HG03139 (cell line): Measurements from ENCODE around the gene SPEG.

Experiments used
- ATAC-seq: cut with Tn5 transposase; IDR thresholded peaks from one replicate; pipeline ENCODE4 v1.9.1; 2021; ENCODE audit not compliant: unreplicated experiment

SPEG gene

GRCh38 chr2:219492575-219492974 lies 57.9 kb downstream of the SPEG start:
- ATAC-seq, result no peak

- ATAC-seq, result no peak
These were observed 58.4 kb downstream of the SPEG start for GRCh38 chr2:219493086-219493485.

GRCh38 chr2:219494952-219495530 lies 60.4 kb downstream of the SPEG start:
- no peak for ATAC-seq

GRCh38 chr2:219495531-219496122 lies 61.0 kb downstream of the SPEG start:
- no peak for ATAC-seq

- no peak for ATAC-seq
These were observed 61.7 kb downstream of the SPEG start for GRCh38 chr2:219496247-219496824.

- ATAC-seq, result no peak
These were observed 62.3 kb downstream of the SPEG start for GRCh38 chr2:219496825-219497494.

- ATAC-seq, result no peak
These were observed 63.0 kb downstream of the SPEG start for GRCh38 chr2:219497495-219498279.

- peak; percentile 93 for ATAC-seq
These were observed 63.8 kb downstream of the SPEG start, which contains the start of gene GMPPA for GRCh38 chr2:219498280-219499057. Gene GMPPA, plus strand, starts transcription at chr2:219498891. Its CDS starts 1,085 bp downstream, at chr2:219499976.

- ATAC-seq, result no peak
These were observed 64.3 kb downstream of the SPEG start for GRCh38 chr2:219499058-219499307.

GRCh38 chr2:219499555-219499954 lies 64.9 kb downstream of the SPEG start:
- ATAC-seq, result no peak

- ATAC-seq, result no peak
These were observed 65.5 kb downstream of the SPEG start for GRCh38 chr2:219500135-219500534.

- no peak for ATAC-seq
These were observed 67.2 kb downstream of the SPEG start for GRCh38 chr2:219501849-219502248.

- ATAC-seq, result no peak
These were observed 68.0 kb downstream of the SPEG start for GRCh38 chr2:219502618-219503017.

- ATAC-seq, result no peak
These were observed 70.9 kb downstream of the SPEG start for GRCh38 chr2:219505585-219505984.

- ATAC-seq, result no peak
These were observed 71.6 kb downstream of the SPEG start for GRCh38 chr2:219506153-219506801.

GRCh38 chr2:219506802-219507526 lies 72.3 kb downstream of the SPEG start:
- no peak for ATAC-seq

GRCh38 chr2:219507581-219508443 lies 73.2 kb downstream of the SPEG start:
- ATAC-seq, result no peak

GRCh38 chr2:219508444-219508734 lies 73.7 kb downstream of the SPEG start:
- no peak for ATAC-seq
